Measurements from ENCODE around the gene ASPG.

DNA sequence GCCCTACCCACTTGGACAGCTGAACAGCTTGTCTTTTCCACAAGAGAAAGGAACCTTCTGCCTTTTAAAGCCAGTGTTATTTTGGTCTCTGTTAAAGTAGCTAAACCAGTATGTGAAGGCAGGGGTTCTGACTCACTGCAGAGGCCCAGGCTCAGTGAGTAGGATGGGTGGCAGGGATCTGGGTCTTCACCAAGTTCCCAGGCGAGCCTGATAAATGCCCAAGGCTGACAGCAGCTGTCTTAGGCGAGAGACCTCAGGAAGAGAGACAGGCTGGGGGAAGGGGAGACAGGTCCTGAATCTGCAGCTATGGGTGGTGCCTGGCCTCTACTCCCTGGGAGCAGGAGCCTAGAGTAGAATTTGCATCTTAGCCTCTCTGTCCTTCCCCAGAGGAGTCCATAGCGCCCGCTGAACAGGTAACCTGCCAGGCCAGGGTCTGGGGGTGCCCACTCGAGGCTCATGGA, 34.8 kb downstream of the ASPG start:
- TF ChIP-seq, protein P1, sequence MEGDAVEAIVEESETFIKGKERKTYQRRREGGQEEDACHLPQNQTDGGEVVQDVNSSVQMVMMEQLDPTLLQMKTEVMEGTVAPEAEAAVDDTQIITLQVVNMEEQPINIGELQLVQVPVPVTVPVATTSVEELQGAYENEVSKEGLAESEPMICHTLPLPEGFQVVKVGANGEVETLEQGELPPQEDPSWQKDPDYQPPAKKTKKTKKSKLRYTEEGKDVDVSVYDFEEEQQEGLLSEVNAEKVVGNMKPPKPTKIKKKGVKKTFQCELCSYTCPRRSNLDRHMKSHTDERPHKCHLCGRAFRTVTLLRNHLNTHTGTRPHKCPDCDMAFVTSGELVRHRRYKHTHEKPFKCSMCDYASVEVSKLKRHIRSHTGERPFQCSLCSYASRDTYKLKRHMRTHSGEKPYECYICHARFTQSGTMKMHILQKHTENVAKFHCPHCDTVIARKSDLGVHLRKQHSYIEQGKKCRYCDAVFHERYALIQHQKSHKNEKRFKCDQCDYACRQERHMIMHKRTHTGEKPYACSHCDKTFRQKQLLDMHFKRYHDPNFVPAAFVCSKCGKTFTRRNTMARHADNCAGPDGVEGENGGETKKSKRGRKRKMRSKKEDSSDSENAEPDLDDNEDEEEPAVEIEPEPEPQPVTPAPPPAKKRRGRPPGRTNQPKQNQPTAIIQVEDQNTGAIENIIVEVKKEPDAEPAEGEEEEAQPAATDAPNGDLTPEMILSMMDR (IDR thresholded peaks at IDR 0.05) = no peak
- no peak for TF ChIP-seq POLR2A (IDR thresholded peaks at IDR 0.05; ENCODE audit: low read depth)
